Hindlimb muscle (tissue), 1 donor: Measurements from ENCODE around the gene PPP2R5C. TPM values are rescaled to one million over a fixed set of nuclear protein-coding genes. Genes with fewer than 3 reads are reported as not detected.

Source experiments
- DNase-seq: peaks from one replicate; pipeline ENCODE4 v3.0.0-alpha.2; 2013
- polyA plus RNA-seq: library from polyadenylated mRNA; unstranded; fragments of 120-200 nt; gene quantifications from one replicate; pipeline ENCODE4 v1.2.1, GENCODE V29; 2013; ENCODE audit not compliant: insufficient read length

PPP2R5C gene
- polyA plus RNA-seq, 1 donor: 62.3 TPM

GRCh38 chr14:101865288-101865687 is 103.8 kb downstream of the PPP2R5C start:
- DNase-seq: no peak

- DNase-seq: no peak
These were observed 106.3 kb downstream of the PPP2R5C start for GRCh38 chr14:101867854-101868253.

DNA sequence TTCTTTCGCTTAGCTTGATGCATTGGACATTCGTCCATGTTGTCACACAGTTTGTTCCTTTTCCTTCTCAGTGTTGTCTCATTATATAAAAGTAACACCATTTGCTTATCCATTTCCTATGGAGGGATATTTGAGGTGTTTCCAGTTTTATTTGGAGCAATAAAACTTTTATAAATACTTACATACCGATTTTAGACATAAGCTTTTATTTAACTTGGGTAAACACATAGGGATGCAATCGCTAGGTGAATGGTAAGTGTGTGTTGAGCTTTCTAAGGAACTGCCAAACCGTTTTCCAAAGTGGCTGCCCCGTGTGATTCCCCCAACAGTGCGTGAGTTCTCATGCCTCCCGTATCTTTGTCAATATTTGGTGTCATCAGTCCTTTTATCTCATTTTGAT is 107.7 kb downstream of the PPP2R5C start:
- no peak for DNase-seq

DNA sequence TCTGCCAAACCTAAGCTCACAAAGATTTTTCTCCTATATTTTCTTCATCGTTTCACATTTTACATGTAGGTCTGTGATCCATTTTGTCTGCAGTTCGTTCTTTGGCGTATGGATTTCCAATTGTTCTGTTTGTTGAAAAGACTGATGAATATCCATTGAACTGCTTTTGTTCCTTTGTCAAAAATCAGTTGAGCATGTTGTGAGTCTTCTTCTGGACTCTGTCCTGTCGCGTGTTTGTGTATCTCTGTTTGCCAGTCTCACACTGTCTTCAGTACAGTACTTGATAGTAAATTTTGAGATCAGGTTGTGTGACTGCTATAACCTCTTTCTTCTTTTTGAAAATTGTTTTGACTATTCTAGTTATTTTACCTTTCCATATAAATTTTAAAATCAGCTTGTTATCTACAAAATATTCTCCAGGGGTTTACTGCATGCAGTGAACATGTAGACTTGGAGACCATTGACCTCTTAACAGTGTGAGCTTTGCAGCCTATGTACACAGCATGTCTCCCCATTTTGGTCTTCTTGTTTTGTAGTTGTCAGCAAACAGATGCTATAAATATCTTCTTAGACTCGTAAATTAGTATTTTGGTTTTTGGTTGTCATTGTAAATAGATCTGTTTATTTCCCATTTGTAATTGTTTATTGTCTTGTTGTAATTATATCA is 108.9 kb downstream of the PPP2R5C start:
- no peak for DNase-seq

DNA sequence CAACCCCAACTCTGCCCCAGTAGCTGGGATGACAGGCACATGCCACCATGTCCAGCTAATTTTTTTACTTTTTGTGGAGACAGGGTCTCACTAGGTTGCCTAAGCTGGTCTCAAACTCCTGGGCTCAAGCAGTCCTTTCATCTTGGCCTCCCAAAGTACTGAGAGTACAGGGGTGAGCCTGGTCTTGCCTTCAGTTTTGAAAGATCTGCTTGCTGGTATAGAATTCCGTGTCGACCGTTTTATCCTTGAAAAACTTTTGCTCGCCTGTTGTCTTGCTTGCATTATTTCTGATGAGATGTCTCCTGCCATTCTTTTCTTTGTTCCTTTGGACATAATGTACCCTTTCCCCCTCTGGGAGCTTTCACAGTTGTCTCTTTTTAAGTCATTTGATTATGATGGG is 110.8 kb downstream of the PPP2R5C start:
- no peak for DNase-seq

DNA sequence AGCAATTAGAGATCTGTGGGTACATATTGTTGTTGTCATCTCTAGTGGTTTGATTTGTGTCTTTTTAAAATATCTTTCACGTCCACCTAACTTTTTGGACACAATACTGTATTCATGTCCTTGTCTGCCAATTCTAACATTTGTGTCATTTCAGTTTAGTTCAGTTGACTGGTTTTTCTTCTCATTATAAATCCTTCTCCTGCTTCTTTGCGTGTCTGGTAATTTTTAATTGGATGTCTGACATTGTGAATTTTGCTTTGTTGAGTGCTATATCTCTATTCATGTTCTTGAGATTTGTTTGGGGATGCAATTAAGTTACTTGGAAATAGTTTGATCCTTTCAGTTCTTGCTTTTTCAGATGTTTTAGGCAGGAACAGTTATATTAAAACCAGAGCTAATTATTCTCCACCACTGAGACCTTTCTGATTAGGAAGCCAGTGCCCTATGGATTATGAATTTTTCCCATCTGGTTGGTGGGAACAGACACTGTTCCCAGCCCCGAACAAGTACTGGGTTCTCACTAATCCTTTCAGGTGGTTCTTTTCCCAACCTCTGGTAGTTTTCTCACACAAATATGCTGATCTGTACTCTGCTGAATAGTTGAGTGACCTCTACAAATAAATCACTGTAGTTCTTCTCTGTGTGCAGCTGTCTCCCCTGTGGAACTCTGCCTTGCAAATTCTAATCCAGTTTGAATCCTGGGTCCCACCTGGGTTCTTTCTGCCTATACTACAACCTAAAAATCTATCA is 111.7 kb downstream of the PPP2R5C start:
- DNase-seq: no peak

- DNase-seq: no peak
These were observed 112.5 kb downstream of the PPP2R5C start for GRCh38 chr14:101873991-101874390.

DNA sequence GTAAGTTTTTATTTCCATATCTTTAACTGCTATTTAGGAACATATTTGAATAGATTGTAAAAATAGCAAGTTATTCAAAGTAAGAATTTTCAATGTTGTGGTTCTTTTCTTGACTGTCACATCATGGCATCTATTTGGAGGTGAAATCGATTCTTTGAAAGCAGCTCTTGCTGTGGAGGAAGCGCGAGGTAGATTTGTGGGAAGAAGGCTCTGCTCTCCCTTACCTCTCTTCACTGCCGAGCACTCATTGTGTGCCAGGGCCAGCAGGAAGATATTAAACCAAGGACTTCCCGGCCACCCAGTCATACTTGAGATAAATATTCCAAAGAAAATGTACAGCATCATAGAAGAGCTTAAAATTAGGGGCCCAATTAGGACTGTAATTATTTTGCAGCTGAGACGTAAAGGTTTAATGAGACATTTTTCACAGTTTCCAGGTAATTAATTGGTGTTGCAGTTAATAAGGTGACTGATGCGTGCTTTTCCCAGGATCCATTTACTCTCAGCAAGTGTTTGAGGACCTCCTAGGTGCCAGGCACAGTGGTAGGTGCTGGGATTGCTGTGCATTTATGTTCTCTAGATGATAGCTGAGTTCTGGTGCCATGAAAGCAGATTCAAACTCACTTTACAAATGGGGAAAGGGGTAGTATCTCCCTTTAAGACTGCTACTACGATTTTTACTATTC is 113.7 kb downstream of the PPP2R5C start:
- DNase-seq: no peak

DNA sequence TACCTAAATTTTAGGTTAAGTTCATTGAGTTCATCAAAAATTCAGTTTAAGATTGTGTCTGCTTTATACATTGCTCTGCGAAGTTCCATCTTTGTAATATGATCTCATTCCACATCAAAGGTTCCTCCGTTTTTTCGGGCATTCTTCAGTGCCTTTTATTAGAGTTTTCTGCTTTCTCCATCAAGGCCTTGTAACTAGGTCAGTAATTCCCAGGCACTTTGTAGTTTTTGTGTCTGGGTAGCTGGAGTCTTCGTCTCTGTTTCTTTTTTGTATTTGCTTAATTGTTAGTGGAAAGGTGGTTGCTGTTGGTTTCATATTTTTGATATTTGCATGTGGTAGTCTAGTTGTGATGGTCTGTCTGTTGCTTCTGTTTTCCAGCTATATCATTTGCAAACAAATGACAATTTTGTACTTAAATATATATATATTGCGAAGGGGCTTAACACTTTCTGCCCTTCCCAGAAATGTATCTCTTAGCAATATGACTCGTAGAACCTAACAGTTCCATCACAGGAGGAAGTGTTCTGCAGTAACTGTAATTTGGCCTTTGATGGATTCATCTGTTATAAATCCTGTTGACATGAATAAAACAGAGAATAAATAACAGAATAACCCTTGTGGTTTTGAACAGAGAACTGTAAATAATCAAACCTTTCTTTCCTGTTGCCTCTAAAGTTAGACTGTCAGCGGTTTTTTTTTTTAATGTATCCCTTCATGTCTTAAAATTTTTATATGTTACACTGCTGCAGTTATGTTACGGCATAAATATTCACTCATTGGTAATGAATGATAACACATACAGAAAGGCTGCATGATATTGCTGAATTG is 114.4 kb downstream of the PPP2R5C start:
- DNase-seq: peak; percentile 59

- peak; percentile 68 for DNase-seq
These were observed 115.0 kb downstream of the PPP2R5C start for GRCh38 chr14:101876555-101876938.

DNA sequence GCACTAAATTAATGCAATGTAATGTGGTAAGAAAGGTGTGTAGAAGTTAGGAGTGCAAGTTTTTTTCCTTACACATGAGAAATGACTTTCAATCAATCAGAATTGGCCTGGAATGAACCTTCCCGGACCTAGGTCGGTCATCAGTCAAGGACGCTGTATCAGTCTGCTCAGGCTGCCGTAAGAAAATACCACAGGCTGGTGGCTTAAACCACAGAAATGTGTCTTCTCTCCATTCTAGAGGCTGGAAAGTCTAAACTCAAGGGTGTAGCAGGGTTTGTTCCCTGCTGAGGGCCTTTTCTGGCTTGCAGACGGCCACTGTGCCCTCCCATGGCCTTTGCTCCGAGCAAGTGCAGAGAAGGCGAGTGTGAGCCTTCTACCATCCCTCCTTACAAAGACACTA is 116.3 kb downstream of the PPP2R5C start:
- DNase-seq: no peak

DNA sequence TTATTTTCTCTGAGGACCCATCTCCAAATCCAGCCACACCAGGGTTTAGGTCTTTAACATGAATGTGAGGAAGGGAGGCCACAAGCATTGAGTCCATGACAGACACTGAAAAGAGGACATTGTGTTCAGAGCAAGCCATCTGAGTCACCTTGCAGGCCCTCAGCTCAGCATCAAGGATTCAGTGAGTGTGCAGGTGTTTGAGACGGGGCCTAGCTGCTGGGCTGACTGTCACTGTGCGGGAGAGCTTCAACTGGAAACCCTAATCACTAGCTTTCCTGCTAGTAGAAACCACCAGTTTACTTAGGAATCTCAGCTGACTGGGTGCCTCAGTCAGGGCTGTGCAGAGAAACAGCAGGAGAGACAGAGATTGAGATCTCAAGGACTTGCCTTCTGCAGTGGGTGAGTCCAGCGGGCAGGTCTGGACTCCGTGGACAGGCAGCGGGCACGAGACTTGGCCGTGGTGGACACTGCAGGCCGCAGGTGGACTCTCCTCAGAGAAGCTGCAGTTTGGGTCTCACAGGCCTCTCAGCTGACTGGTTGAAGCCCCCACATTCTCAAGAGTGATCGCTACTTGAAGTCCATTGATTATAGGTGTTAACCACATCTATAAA is 116.8 kb downstream of the PPP2R5C start:
- DNase-seq: no peak

DNA sequence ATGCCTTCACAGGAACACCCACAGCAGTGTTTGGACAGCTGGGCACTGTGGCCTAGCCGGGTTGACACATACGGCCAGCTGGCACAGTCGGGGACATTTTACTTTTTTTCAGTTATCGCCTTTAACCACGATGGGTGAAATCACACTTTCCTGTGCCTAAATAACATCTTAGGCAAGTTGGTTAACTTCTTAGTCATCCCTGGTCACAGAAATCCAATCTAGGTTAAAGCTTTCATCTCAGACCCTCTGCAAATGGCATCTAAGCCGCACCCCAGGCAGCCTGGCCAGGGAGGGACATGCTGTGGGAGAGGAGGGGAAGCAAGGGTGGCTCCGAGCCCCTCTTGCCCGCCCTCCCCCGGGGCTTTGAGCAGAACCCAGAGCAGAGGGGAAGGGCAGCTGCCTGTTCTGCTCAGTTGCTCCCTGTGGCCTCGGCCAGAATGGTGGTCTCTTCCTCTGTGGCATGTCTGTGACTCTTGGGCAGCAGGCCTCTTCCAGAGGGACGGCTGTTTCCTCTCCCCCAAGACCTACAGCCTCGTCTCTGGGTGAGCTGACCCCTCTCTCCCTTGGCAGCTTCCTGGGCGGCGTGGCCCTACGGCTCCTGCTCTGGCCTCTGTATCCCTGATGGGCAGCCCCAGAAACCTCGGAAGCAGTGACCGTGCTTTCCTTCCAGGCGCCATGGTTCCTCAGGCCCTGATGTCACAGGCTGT is 117.5 kb downstream of the PPP2R5C start:
- DNase-seq: no peak

DNA sequence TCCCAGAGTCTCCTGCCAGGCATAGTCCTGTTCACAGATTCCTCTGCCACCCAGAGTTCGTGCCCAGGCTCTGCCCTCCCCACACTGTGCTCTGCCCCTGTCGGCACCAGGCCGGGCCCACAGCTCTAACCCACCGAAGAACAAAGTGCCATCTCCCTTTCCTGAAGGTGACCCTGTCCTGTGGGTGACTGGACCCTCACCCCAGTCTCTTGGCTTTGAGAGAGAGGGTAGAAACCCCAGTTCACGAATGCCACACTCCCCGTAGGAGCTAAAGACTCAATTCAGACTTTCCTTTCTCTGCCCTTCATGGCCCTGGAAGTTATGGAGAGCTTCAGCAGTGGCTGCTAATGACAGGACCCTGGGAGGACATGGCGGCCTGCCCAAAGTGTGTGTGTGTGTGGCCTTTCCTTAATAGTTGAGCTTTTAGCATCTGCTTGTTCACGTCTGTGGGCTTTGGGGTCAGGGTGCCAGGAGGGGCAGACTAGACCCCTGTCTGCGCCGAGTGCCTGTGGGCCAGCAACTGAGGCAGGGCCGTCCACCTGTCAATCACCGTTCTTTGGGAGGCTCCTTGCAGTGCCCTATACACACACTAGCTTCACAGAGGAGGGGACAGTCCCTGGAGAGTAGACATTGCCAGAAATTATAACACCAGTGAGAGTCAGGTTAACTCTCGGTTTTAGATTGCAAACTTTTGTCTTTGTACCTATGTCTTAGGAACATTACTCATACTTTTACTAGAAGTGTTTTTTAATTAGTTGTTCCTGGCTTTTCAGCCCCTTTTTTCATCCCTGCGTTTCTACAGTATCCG is 118.2 kb downstream of the PPP2R5C start:
- no peak for DNase-seq

- DNase-seq: no peak
These were observed 119.9 kb downstream of the PPP2R5C start for GRCh38 chr14:101881426-101881825.

GRCh38 chr14:101882141-101882935 is 120.8 kb downstream of the PPP2R5C start:
- no peak for DNase-seq

DNA sequence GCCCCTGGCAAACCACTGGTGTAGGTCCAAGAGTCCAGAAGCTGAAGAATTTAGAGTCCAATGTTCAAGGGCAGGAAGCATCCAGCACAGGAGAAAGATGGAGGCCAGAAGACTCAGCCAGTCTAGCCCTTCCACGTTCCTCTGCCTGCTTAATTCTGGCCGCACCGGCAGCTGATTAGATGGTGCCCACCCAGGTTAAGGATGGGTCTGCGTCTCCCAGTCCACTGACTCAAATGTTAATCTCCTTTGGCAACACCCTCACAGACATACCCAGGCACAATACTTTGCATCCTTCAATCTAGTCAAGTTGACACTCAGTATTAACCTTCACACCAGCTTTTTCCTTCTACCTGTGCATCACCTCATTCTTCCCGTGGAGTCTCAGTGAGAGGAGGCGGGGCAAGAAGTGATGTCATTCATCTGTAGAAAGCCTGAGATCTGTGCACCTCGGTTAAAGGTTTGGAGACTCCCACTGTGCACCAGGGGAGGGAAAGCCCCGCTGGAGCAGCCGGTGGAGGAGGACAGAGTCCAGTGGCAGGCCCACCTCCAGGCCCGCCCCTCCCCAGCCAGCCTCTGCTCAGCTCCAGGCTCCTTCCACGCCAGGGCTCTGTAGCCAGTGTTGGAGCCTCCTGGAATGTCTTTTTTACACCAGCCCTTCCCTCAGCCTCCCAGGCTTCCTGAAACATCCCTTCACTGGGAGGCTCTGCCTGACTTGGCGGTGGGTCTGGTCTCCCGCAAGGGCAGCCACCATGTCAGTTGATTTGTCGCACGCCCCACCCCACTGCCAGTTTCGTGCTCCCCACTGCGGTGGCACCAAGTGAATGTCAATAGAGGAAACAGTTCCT is 122.8 kb downstream of the PPP2R5C start:
- no peak for DNase-seq

DNA sequence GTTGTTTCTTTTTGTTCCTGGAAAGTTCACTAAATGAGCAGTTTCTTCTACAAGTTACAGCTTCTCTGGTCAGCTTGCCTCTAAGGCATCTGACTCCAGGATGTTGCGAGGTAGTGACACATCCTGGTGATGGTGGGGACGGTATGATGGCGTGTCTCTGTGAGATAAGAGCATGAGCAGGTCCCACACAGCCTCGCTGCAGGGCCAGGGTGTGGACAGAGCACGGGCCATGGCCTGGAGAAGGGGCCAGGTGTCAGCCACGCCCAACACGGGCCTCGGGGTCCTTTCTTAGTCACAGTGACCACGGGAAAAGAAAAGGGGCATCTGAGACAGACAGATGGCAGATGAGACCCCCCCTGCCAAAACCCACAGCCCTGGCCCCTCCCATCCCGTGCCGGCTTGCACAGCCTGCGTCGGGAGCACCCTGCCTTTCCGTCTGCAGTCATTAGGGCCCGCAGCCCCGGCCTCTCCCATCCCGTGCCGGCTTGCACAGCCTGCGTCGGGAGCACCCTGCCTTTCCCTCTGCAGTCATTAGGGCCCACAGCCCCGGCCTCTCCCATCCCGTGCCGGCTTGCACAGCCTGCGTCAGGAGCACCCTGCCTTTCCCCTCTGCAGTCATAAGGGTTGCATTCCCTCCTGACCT is 123.5 kb downstream of the PPP2R5C start:
- DNase-seq: no peak
